SK-N-MC (cell line): ENCODE results near the gene LDB1.

Experiments used
- EZH2 ChIP-seq: fragments of 200-600 bp; sonication (generic); IDR thresholded peaks from one replicate; pipeline ENCODE4 v1.6.1; 2017; ENCODE audit warnings: antibody characterized with exemption
- FOXP2 ChIP-seq: optimal IDR thresholded peaks from 2 replicates; pipeline ENCODE3; 2011; ENCODE audit warnings: mild to moderate bottlenecking, moderate library complexity; ENCODE audit not compliant: insufficient read depth; ENCODE audit errors: extremely low read length, control extremely low read depth
- POLR2AphosphoS5 ChIP-seq: IDR thresholded peaks from 2 replicates; pipeline ENCODE4 v1.6.1; 2012; ENCODE audit warnings: mild to moderate bottlenecking, low read depth, low read length, borderline replicate concordance

DNA sequence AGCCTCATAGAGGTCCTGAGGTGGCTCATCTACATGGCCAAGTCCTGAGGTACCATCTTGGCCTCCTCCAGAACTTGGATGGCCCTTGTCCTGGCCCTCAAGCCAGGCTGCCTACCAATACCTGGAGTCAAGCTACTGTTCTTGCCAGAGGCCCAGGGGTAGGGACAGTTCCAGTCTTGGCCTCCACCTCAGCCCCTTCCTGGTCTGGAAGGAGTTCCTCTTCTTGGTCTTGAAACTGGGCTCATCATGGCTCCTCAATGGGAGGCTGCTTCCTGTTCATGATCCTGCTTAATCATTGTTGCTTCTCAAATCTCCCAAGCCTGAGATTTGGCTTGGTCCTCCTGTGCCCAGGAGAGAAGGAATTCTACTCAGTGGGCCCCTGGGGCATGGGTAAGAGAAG, 51.1 kb downstream of the LDB1 start:
- no peak for TF ChIP-seq EZH2
- TF ChIP-seq POLR2AphosphoS5 = no peak
- TF ChIP-seq FOXP2 = no peak
